ENCODE measurements around the gene MTX1. TPM values are rescaled to one million over a fixed set of nuclear protein-coding genes. Genes with fewer than 3 reads are reported as not detected.

Gene MTX1
- total RNA-seq, 8 experiments from 2014 or later, result 32.9 to 65.0 (median 44.2) TPM

- 0 to 31% (median 18%) methylated on average over 3 to 6 of the region's 35 CpGs; no CpG with 5 or more reads in 6 of the 10 experiments for WGBS, 10 experiments
- peak; percentile 0 to 31 (median 17) for ATAC-seq (replicated peaks in 6 of 8)
- H3K27ac ChIP-seq, result peak overlapping the region; percentile 79 to 89
- peak overlapping the region; percentile 54 to 89 (median 67) for H3K4me3 ChIP-seq
- peaks cover 25 to 30% of the 10 kb centered on the region in 2 donors for H3K4me1 ChIP-seq (replicated peaks in 1 of 2)
- in situ Hi-C loops (cut with MboI; ENCODE audit: low pct_unique_long_range_greater_than_20kb in 2 of 9, low sequenced_read_pairs in 9 of 9, unreplicated experiment in 9 of 9), result no loop called here
These were observed 46.3 kb downstream of the MTX1 start for GRCh38 chr1:155254714-155255242.

- peak within 1 kb of the TSS; percentile 54 to 89 (median 67) for H3K4me3 ChIP-seq
- peak; percentile 67 to 87 (median 84) for ATAC-seq (replicated peaks in 6 of 8)
- 0 to 31% (median 2%) methylated on average over 1 to 13 of the region's 54 CpGs; no CpG with 5 or more reads in 5 of the 10 experiments for WGBS, 10 experiments
- H3K27ac ChIP-seq, result peak within 1 kb of the TSS; percentile 79 to 89
- peaks cover 24 to 30% of the 10 kb centered on the region in 2 donors for H3K4me1 ChIP-seq (replicated peaks in 1 of 2)
- in situ Hi-C loops (cut with MboI; ENCODE audit: low pct_unique_long_range_greater_than_20kb in 2 of 9, low sequenced_read_pairs in 9 of 9, unreplicated experiment in 9 of 9), result no loop called here
These were observed 46.9 kb downstream of the MTX1 start, which contains the start of gene ENTREP3 for GRCh38 chr1:155255243-155256007. ENTREP3 (minus strand) TSS chr1:155255483; CDS start chr1:155254877, 606 bp downstream.

- in situ Hi-C loops (cut with MboI; ENCODE audit: low pct_unique_long_range_greater_than_20kb in 2 of 9, low sequenced_read_pairs in 9 of 9, unreplicated experiment in 9 of 9), result no loop called here
- H3K27ac ChIP-seq, result peak overlapping the region; percentile 79 to 89
- WGBS, 10 experiments, result 17 to 100% (median 83%) methylated on average over 1 to 13 of the region's 20 CpGs; no CpG with 5 or more reads in 3 of the 10 experiments
- H3K4me3 ChIP-seq, result peak overlapping the region in 1 of 5 donors; percentile 67
- peaks cover 25 to 27% of the 10 kb centered on the region in 2 donors for H3K4me1 ChIP-seq (replicated peaks in 1 of 2)
- peak in 1 of 8 experiments; percentile 5 for ATAC-seq (replicated peaks in 6 of 8)
These were observed 47.8 kb downstream of the MTX1 start for GRCh38 chr1:155256058-155256852.

GRCh38 chr1:155260276-155260675, 51.8 kb downstream of the MTX1 start:
- H3K4me1 ChIP-seq (replicated peaks in 1 of 2), result peaks cover 14 to 16% of the 10 kb centered on the region in 2 donors
- H3K27ac ChIP-seq, result no peak overlapping the region
- in situ Hi-C loops (cut with MboI; ENCODE audit: low pct_unique_long_range_greater_than_20kb in 2 of 9, low sequenced_read_pairs in 9 of 9, unreplicated experiment in 9 of 9), result no loop called here
- no peak for ATAC-seq (replicated peaks in 6 of 8)
- no peak overlapping the region for H3K4me3 ChIP-seq
- 83 to 100% (median 95%) methylated on average over 1 to 4 of the region's 5 CpGs; no CpG with 5 or more reads in 5 of the 10 experiments for WGBS, 10 experiments

- ATAC-seq (replicated peaks in 6 of 8), result peak in 2 of 8 experiments; percentile 8 to 10
- 0 to 4% (median 0%) methylated on average over 1 to 9 of the region's 9 CpGs; no CpG with 5 or more reads in 2 of the 10 experiments for WGBS, 10 experiments
- Histone ChIP-seq H3K27ac (peak overlapping the region; percentile 71 to 75), H3K4me1 (replicated peaks in 1 of 2) (peaks cover 8 to 12% of the 10 kb centered on the region in 2 donors), H3K4me3 (peak overlapping the region; percentile 55 to 75 (median 67))
- in situ Hi-C loops (cut with MboI; ENCODE audit: low pct_unique_long_range_greater_than_20kb in 2 of 9, low sequenced_read_pairs in 9 of 9, unreplicated experiment in 9 of 9), result no loop called here
These were observed 53.0 kb downstream of the MTX1 start for GRCh38 chr1:155261493-155261851.

- Histone ChIP-seq H3K4me3 (peak within 1 kb of the TSS; percentile 55 to 75 (median 67)), H3K27ac (peak within 1 kb of the TSS; percentile 71 to 75), H3K4me1 (replicated peaks in 1 of 2) (peaks cover 8 to 12% of the 10 kb centered on the region in 2 donors)
- WGBS, 10 experiments, result 0 to 3% (median 0%) methylated on average over 2 to 30 of the region's 47 CpGs; no CpG with 5 or more reads in 1 of the 10 experiments
- in situ Hi-C loops (cut with MboI; ENCODE audit: low pct_unique_long_range_greater_than_20kb in 2 of 9, low sequenced_read_pairs in 9 of 9, unreplicated experiment in 9 of 9), result no loop called here
- ATAC-seq (replicated peaks in 6 of 8), result peak; percentile 89 to 97 (median 95)
These were observed 53.6 kb downstream of the MTX1 start, which contains the start of gene SCAMP3 for GRCh38 chr1:155261852-155262673. SCAMP3 (minus strand) TSS chr1:155262360; CDS start chr1:155262151, 209 bp downstream.

GRCh38 chr1:155263067-155263466, 54.6 kb downstream of the MTX1 start:
- ATAC-seq (replicated peaks in 6 of 8), result no peak
- no peak overlapping the region for H3K4me3 ChIP-seq

More at GRCh38 chr1:155263067-155263466, 54.6 kb downstream of the MTX1 start:
- 69 to 100% (median 96%) methylated on average over 1 to 9 of the region's 11 CpGs; no CpG with 5 or more reads in 4 of the 10 experiments for WGBS, 10 experiments
- H3K4me1 ChIP-seq (replicated peaks in 1 of 2), result peaks cover 8 to 12% of the 10 kb centered on the region in 2 donors
- H3K27ac ChIP-seq, result no peak overlapping the region
- in situ Hi-C loops (cut with MboI; ENCODE audit: low pct_unique_long_range_greater_than_20kb in 2 of 9, low sequenced_read_pairs in 9 of 9, unreplicated experiment in 9 of 9), result no loop called here

Other genes starting within 250 kb of the MTX1 start
- gene PYGO2, start 246.9 kb upstream of the MTX1 start, total RNA-seq, result 10 to 100 TPM; 14.4 to 49.9 (median 26.5) TPM
- 100 to 1,000 TPM in 2 of 8 experiments, 10 to 100 TPM in 6; 24.8 to 184 (median 53.5) TPM for gene SHC1, start 237.9 kb upstream of the MTX1 start, total RNA-seq
- gene CKS1B, start 234.0 kb upstream of the MTX1 start, total RNA-seq, result 100 to 1,000 TPM in 1 of 8 experiments, 10 to 100 TPM in 7; 21.6 to 257 (median 42.5) TPM
- gene FLAD1, start 225.4 kb upstream of the MTX1 start, total RNA-seq, result 10 to 100 TPM; 34.1 to 76.9 (median 49.2) TPM
- gene LENEP, start 215.1 kb upstream of the MTX1 start, total RNA-seq, result 1 to 10 TPM in 4 of 8 experiments, under 1 TPM in 3, not detected in 1; 0.38 to 3.4 (median 1.3) TPM
- gene ZBTB7B, start 205.9 kb upstream of the MTX1 start, total RNA-seq, result 10 to 100 TPM in 3 of 8 experiments, 1 to 10 TPM in 5; 3.1 to 26.9 (median 8.6) TPM
- 1 to 10 TPM in 2 of 8 experiments, under 1 TPM in 5, not detected in 1; 0.22 to 2.8 (median 0.78) TPM for gene DCST2, start 174.9 kb upstream of the MTX1 start, total RNA-seq
- under 1 TPM in 2 of 8 experiments, not detected in 6; 0.16 to 1.00 TPM for gene DCST1, start 174.9 kb upstream of the MTX1 start, total RNA-seq
- 10 to 100 TPM; 15.7 to 76.9 (median 28.1) TPM for gene ADAM15, start 157.4 kb upstream of the MTX1 start, total RNA-seq
- 10 to 100 TPM in 2 of 8 experiments, 1 to 10 TPM in 6; 5.4 to 10.9 (median 7.7) TPM for gene EFNA4, start 145.0 kb upstream of the MTX1 start, total RNA-seq
- gene EFNA3, start 129.9 kb upstream of the MTX1 start, total RNA-seq, result 10 to 100 TPM in 5 of 8 experiments, 1 to 10 TPM in 2, under 1 TPM in 1; 0.71 to 53.7 (median 27.8) TPM
- 10 to 100 TPM in 2 of 8 experiments, 1 to 10 TPM in 5, under 1 TPM in 1; 0.92 to 61.0 (median 1.6) TPM for gene EFNA1, start 80.8 kb upstream of the MTX1 start, total RNA-seq
- gene SLC50A1, start 72.8 kb upstream of the MTX1 start, total RNA-seq, result 10 to 100 TPM; 11.7 to 54.8 (median 18.9) TPM
- gene DPM3, start 68.2 kb upstream of the MTX1 start, total RNA-seq, result 100 to 1,000 TPM in 4 of 8 experiments, 10 to 100 TPM in 4; 54.1 to 173 (median 119) TPM
- 100 to 1,000 TPM; 166 to 272 (median 202) TPM for gene KRTCAP2, start 35.4 kb upstream of the MTX1 start, total RNA-seq
- gene TRIM46, start 34.8 kb upstream of the MTX1 start, total RNA-seq, result 10 to 100 TPM in 4 of 8 experiments, 1 to 10 TPM in 2, under 1 TPM in 2; 0.20 to 20.2 (median 11.4) TPM
- 10 to 100 TPM; 12.4 to 51.2 (median 21.0) TPM for gene THBS3, start 798 bp upstream of the MTX1 start, total RNA-seq
- 10 to 100 TPM in 6 of 8 experiments, 1 to 10 TPM in 2; 5.5 to 38.6 (median 22.6) TPM for gene ENTREP3, start 46.8 kb downstream of the MTX1 start, total RNA-seq
- 100 to 1,000 TPM in 3 of 8 experiments, 10 to 100 TPM in 5; 52.0 to 115 (median 80.0) TPM for gene SCAMP3, start 53.7 kb downstream of the MTX1 start, total RNA-seq
- 100 to 1,000 TPM in 1 of 8 experiments, 10 to 100 TPM in 7; 25.4 to 103 (median 48.0) TPM for gene CLK2, start 64.8 kb downstream of the MTX1 start, total RNA-seq
- 10 to 100 TPM in 5 of 8 experiments, 1 to 10 TPM in 2, under 1 TPM in 1; 0.76 to 33.4 (median 12.1) TPM for gene HCN3, start 68.8 kb downstream of the MTX1 start, total RNA-seq
- gene PKLR, start 92.7 kb downstream of the MTX1 start, total RNA-seq, result 1 to 10 TPM in 1 of 8 experiments, under 1 TPM in 7; 0.07 to 1.1 (median 0.17) TPM
- gene FDPS, start 100.2 kb downstream of the MTX1 start, total RNA-seq, result 100 to 1,000 TPM in 7 of 8 experiments, 10 to 100 TPM in 1; 93.5 to 448 (median 218) TPM
- 10 to 100 TPM in 7 of 8 experiments, 1 to 10 TPM in 1; 8.4 to 92.6 (median 49.8) TPM for gene RUSC1, start 112.2 kb downstream of the MTX1 start, total RNA-seq

All from motor neuron (in vitro differentiated cells).